Measurements from ENCODE around the gene ROR1. TPM values are rescaled to one million over a fixed set of nuclear protein-coding genes. Genes with fewer than 3 reads are reported as not detected.

ROR1 gene
- total RNA-seq, 1 experiment from 2014 or later, result 37.2 TPM

- BruUV-seq (replicated peaks), result no TSS peak
- intact Hi-C loops (cut with micrococcal nuclease; ENCODE audit: unreplicated experiment), result no loop called here
- Mint-ChIP-seq H3K4me3 (ENCODE audit: unreplicated experiment) (no peak overlapping the region), H3K36me3 (ENCODE audit: insufficient read depth, unreplicated experiment) (peaks cover 10% of the 10 kb centered on the region), H3K27ac (ENCODE audit: unreplicated experiment) (no peak overlapping the region), H3K9me3 (ENCODE audit: unreplicated experiment) (peaks cover 5% of the 10 kb centered on the region), H3K27me3 (ENCODE audit: insufficient read depth, unreplicated experiment) (no peaks in the 10 kb centered on the region), H3K4me1 (ENCODE audit: low read depth, unreplicated experiment) (no peaks in the 10 kb centered on the region)
- ChIA-PET CTCF (no interaction called here), POLR2A (no interaction called here)
- Histone ChIP-seq H3K4me1 (no peaks in the 10 kb centered on the region), H3K4me3 (ENCODE audit: low read depth, low read length) (no peak overlapping the region), H3K36me3 (ENCODE audit: control insufficient read depth, insufficient read depth, low read length) (no peaks in the 10 kb centered on the region), H3K9me3 (no peaks in the 10 kb centered on the region), H3K27me3 (replicated peaks; ENCODE audit: control insufficient read depth, insufficient read depth, low read length) (no peaks in the 10 kb centered on the region)
- TF ChIP-seq, protein P1, sequence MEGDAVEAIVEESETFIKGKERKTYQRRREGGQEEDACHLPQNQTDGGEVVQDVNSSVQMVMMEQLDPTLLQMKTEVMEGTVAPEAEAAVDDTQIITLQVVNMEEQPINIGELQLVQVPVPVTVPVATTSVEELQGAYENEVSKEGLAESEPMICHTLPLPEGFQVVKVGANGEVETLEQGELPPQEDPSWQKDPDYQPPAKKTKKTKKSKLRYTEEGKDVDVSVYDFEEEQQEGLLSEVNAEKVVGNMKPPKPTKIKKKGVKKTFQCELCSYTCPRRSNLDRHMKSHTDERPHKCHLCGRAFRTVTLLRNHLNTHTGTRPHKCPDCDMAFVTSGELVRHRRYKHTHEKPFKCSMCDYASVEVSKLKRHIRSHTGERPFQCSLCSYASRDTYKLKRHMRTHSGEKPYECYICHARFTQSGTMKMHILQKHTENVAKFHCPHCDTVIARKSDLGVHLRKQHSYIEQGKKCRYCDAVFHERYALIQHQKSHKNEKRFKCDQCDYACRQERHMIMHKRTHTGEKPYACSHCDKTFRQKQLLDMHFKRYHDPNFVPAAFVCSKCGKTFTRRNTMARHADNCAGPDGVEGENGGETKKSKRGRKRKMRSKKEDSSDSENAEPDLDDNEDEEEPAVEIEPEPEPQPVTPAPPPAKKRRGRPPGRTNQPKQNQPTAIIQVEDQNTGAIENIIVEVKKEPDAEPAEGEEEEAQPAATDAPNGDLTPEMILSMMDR (IDR thresholded peaks at IDR 0.05; ENCODE audit: insufficient read depth in 1 of 2, low read depth in 1 of 2, low read length in 1 of 2, severe bottlenecking in 1 of 2, unreplicated experiment in 1 of 2), result no peak
- DNase-seq, result no peak
These were observed 31.1 kb downstream of the ROR1 start for GRCh38 chr1:63804829-63805484.

DNA sequence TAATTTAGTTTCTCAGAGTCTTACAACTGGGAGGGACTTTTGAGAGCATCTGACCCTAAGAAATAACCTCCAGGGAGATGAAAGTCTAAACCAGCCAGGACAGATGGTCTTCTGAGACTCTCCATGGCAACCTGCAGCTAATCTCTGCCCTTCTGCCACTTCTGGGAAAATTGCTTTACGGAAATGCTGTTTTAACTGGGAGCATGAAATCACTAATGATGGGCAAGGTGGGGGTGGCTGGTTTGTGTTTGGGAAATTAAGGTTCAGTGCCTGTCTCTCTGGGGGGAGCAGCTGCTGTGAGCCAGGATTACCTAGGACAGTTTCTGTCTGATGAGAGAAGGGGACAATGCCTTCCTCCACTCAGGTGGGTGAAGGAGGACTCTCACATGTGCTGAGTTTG is 33.2 kb downstream of the ROR1 start:
- POLR2A ChIA-PET, result no interaction called here
- Mint-ChIP-seq H3K27ac (ENCODE audit: unreplicated experiment) (no peak overlapping the region), H3K36me3 (ENCODE audit: insufficient read depth, unreplicated experiment) (peaks cover 13% of the 10 kb centered on the region), H3K4me1 (ENCODE audit: low read depth, unreplicated experiment) (no peaks in the 10 kb centered on the region), H3K9me3 (ENCODE audit: unreplicated experiment) (peaks cover 5% of the 10 kb centered on the region), H3K27me3 (ENCODE audit: insufficient read depth, unreplicated experiment) (no peaks in the 10 kb centered on the region), H3K4me3 (ENCODE audit: unreplicated experiment) (no peak overlapping the region)
- Histone ChIP-seq H3K9me3 (no peaks in the 10 kb centered on the region), H3K4me1 (no peaks in the 10 kb centered on the region), H3K27me3 (replicated peaks; ENCODE audit: control insufficient read depth, insufficient read depth, low read length) (no peaks in the 10 kb centered on the region), H3K36me3 (ENCODE audit: control insufficient read depth, insufficient read depth, low read length) (no peaks in the 10 kb centered on the region), H3K4me3 (ENCODE audit: low read depth, low read length) (no peak overlapping the region)
- intact Hi-C loops (cut with micrococcal nuclease; ENCODE audit: unreplicated experiment), result no loop called here
- no TSS peak for BruUV-seq (replicated peaks)
- no peak for DNase-seq
- CTCF ChIA-PET, result no interaction called here
- TF ChIP-seq, protein P1 (IDR thresholded peaks at IDR 0.05; ENCODE audit: insufficient read depth in 1 of 2, low read depth in 1 of 2, low read length in 1 of 2, severe bottlenecking in 1 of 2, unreplicated experiment in 1 of 2), result no peak

DNA sequence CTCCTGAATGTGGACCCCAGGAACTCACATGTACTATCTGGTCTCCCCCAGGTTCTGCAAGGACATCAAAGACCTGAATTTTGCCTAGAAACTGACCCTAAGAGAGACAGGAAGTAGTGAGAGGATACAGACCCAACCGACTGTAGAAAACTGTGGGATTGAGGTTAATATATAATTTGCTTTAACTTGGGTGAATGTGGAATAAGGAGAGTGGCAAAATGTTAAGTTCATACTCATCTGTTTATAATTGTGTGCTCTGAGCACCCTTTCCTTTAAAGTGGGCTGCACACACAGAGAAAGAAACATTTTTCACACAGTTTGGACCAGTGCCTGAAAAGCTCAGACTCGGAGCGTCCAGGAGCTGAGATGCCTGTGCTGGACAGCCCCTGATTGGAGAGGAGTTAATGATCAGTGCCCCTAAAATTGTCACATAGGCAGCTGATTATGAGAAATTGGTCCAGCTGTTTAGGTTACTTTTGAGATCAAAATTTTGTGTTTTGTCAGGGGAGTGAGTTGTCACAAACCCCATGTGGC is 37.2 kb downstream of the ROR1 start:
- H3K27me3 Mint-ChIP-seq (ENCODE audit: insufficient read depth, unreplicated experiment), result no peaks in the 10 kb centered on the region
- Histone ChIP-seq H3K4me3 (ENCODE audit: low read depth, low read length) (no peak overlapping the region), H3K27me3 (replicated peaks; ENCODE audit: control insufficient read depth, insufficient read depth, low read length) (no peaks in the 10 kb centered on the region), H3K4me1 (no peaks in the 10 kb centered on the region), H3K9me3 (no peaks in the 10 kb centered on the region), H3K36me3 (ENCODE audit: control insufficient read depth, insufficient read depth, low read length) (no peaks in the 10 kb centered on the region)
- TF ChIP-seq, protein P1 (IDR thresholded peaks at IDR 0.05; ENCODE audit: insufficient read depth in 1 of 2, low read depth in 1 of 2, low read length in 1 of 2, severe bottlenecking in 1 of 2, unreplicated experiment in 1 of 2), result no peak
- H3K4me1 Mint-ChIP-seq (ENCODE audit: low read depth, unreplicated experiment), result no peaks in the 10 kb centered on the region
- H3K4me3 Mint-ChIP-seq (ENCODE audit: unreplicated experiment), result no peak overlapping the region
- POLR2A ChIA-PET, result no interaction called here
- no peak for DNase-seq
- H3K9me3 Mint-ChIP-seq (ENCODE audit: unreplicated experiment), result peaks cover 5% of the 10 kb centered on the region
- BruUV-seq (replicated peaks), result no TSS peak
- H3K27ac Mint-ChIP-seq (ENCODE audit: unreplicated experiment), result no peak overlapping the region
- peaks cover 19% of the 10 kb centered on the region for H3K36me3 Mint-ChIP-seq (ENCODE audit: insufficient read depth, unreplicated experiment)
- CTCF ChIA-PET, result interaction anchor here (0.6 kb wide), 1 partner anchor 1061 kb away, joined by 3 read pairs; no protein-coding TSS in a partner anchor
- intact Hi-C loops (cut with micrococcal nuclease; ENCODE audit: unreplicated experiment), result no loop called here

Measured in Caco-2 (cell line).